HG03135 (cell line): Measurements from ENCODE around the gene SOX6.

Experiments used
- ATAC-seq: cut with Tn5 transposase; IDR thresholded peaks from one replicate; pipeline ENCODE4 v1.9.1; 2021; ENCODE audit warnings: mild to moderate bottlenecking, moderate library complexity; ENCODE audit not compliant: unreplicated experiment

Gene SOX6

GRCh38 chr11:16012125-16012751 lies 344.1 kb downstream of the SOX6 start:
- no peak for ATAC-seq

GRCh38 chr11:16011396-16011795 lies 344.9 kb downstream of the SOX6 start:
- ATAC-seq, result no peak

- no peak for ATAC-seq
Measured at GRCh38 chr11:16009021-16009420, 347.3 kb downstream of the SOX6 start.

DNA sequence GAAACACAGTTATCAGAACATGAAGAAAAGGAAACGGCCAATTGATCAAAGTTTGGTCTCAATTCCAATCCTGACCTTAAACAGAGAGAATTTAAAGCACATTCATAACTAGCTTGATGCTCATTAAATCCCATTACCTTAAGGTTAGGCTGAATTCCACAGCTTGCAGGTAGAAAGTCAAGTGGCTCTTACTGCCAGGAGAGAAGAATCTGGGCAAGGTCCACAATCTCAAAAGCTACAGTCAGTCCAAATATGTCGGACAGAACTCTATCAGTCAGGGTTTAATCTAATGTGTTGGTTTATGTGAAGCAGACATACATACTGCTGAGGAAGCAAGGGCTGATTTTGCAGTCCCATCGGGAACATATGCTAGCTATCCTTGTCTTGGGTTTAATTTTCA lies 348.8 kb downstream of the SOX6 start:
- no peak for ATAC-seq

DNA sequence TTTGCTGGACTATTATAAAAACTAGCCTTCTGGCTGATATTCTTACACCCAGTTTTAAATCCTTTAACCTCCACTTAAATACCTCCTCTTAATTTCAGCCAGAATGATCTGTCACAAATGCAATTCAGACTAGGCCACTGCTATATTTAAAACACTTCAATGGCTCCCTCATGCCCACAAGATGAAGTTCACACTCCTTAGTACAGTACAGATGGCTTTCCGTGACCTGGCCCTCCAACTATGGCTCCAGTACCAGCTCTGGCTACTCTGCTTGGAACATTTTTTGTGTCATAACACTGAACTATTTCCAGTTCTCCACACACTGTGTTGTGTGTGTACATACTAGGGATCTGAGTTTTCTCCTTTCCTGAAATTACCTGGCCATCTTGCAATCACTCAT lies 353.4 kb downstream of the SOX6 start:
- ATAC-seq, result no peak

- ATAC-seq, result no peak
Measured at GRCh38 chr11:16001899-16002426, 354.4 kb downstream of the SOX6 start.

GRCh38 chr11:16001044-16001568 lies 355.2 kb downstream of the SOX6 start:
- no peak for ATAC-seq

DNA sequence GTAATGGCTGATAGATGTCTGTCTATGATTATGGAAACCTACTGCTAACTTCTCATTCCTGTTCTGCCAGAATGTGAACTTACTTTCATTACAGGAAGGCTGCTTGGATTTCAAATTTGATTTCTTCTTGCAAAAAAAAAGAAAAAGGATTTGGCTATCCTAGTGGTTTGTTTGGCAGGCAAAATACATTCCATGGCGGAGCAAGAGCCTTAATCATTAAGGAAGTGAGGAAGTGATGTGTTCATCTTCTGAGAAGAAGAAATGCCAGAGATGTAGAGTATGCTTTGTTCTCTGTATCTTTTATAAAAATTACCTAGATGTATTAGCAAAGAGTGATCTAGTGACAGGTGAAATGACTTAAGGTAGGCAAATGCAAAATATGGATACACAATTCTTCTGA lies 356.3 kb downstream of the SOX6 start:
- ATAC-seq, result no peak

- ATAC-seq, result no peak
Measured at GRCh38 chr11:15993345-15993744, 363.0 kb downstream of the SOX6 start.

- no peak for ATAC-seq
Measured at GRCh38 chr11:15991215-15991614, 365.1 kb downstream of the SOX6 start.

- no peak for ATAC-seq
Measured at GRCh38 chr11:15989685-15990084, 366.7 kb downstream of the SOX6 start.

DNA sequence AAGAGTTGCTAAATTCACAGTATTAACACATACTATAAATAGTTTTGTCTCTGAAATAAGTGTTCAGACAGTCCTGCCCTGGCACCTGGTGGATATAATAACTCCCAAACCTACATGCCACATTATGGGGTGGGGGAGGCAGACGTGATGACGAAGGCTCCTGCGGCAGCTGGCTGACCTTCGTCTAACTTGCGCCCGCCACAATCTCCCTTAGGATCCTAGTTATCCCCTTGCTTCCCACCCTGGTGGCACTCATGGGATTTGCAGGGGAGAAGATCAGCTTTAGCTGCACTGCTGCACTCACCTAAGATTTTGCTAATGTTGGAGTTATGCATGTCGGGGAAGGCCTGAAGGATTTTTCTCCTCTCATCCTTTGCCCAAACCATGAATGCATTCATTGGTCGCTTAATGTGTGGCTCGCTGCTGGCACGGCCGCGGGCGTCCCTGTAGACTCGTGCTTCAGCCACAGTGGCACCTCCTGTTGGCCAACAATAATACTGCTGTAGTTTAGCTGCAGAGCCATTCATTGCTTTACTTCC lies 367.6 kb downstream of the SOX6 start:
- no peak for ATAC-seq

- no peak for ATAC-seq
Measured at GRCh38 chr11:15988016-15988550, 368.3 kb downstream of the SOX6 start.

DNA sequence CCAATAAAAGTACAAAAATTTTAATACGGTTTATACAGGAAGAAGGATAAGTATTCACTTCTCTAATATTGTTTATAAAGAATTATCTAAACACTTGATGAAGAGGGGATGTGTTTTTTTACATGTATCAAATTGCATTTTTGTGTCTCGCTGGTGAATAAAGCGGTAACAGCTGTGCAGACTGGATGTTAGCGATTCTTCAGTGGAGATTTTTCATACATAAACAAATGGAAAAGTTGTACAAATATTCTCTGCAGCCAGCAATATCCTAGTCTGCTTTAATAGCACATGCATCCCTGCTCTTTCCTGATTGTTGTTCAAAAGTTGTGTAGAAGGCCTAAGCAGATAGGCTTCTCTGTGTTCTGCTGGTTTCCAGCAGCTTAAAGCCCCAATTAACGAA lies 369.3 kb downstream of the SOX6 start:
- no peak for ATAC-seq

DNA sequence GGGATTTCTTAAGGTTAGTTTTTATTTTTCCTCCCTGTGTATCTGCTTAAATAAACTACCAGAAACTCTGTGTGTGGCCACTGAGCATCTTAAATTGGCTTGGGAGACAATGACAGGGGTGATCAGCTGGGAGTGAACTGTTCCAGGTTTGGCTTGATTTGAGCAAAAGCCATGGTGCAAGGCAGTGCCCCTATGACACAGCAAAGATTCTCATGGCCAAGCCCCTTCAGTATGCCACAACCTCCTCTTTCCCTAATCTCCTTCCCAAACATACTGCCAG lies 370.5 kb downstream of the SOX6 start:
- no peak for ATAC-seq

GRCh38 chr11:15985127-15985859 lies 371.1 kb downstream of the SOX6 start:
- no peak for ATAC-seq

DNA sequence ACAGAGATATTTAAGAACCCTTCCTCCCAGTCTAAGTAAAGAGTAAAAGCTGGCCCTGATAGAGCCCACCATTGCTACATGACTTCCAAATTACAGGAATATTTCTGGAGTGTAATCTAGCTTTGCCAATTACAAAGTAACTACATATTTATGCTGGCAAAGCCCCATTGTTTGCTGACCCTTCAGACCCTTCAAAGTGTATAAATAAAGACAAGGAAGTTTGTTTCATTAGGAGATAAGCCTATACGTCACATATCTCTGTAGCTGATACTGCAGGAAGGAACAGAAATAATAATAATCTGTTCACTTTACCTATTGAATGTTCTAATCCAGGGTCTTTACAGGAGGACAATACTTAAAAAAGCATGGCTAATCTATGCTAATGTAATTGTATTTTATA lies 375.1 kb downstream of the SOX6 start:
- ATAC-seq, result no peak

GRCh38 chr11:15977116-15977515 lies 379.2 kb downstream of the SOX6 start:
- no peak for ATAC-seq

DNA sequence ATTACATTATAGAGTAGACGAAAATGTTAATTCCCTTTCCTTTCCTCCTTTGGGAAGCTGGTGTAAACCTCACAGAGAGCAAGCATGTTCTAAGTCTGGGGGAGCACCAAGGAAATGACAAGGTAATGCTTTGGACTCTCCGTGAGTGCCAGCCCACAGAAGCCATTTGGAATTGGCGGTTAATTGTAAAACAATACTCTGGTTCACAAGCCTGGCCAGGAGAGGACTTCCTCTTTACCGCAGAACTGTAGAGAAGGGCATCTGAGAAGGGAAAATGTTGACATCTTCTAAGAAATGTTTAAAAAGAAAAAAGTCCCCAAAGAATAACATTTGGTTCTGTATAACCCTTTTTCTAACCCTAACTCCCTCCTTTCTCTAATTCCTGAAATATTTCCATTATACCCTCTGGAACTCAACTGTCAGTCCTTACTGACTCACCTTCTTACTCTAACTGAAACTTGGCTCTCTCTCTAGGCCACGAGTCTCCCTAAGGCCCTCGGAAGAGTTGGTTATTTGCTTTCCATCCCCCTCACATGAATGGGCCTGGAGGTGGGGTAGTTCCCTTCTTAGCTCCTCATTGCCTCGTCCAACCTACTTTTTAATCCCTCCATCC lies 379.8 kb downstream of the SOX6 start:
- ATAC-seq, result no peak

DNA sequence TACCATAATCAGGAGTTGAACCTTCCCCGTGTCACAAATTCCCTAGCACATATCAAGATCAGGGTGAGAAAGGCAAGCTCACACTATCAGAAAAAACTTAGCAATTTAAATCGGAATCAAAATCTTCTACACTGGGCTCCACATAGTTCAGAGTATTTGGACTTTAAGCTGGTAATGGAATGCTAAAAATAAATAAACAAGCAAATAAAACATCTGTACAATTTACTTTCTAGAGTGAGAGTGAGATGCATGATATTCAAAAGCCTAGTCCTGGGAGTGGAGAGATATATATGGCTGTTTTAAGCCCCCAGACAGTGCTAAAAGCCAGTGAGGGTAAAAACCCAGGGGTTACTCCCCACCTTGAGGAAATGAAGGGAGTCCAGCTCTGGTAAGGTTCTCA lies 380.6 kb downstream of the SOX6 start:
- ATAC-seq, result no peak

GRCh38 chr11:15972838-15973237 lies 383.5 kb downstream of the SOX6 start:
- ATAC-seq, result no peak

GRCh38 chr11:15971215-15971546 lies 385.2 kb downstream of the SOX6 start:
- no peak for ATAC-seq
